SK-N-SH (cell line): ENCODE measurements around the gene C20orf96. TPM values are rescaled to one million over a fixed set of nuclear protein-coding genes. Genes with fewer than 3 reads are reported as not detected.

Source experiments
- CTCF ChIA-PET: fragments of 300-600, 350-600 bp; formaldehyde crosslinking; extraction: SDS; loops from one replicate; lab custom pipeline; 2021; lab: Yijun Ruan, JAX
- POLR2A ChIA-PET: fragments of 350-600 bp; sonication (Branson Sonifier 250); formaldehyde crosslinking; extraction: SDS; loops from one replicate; lab custom pipeline; 2020; ENCODE audit warnings: antibody characterized with exemption, inconsistent platforms; lab: Yijun Ruan, JAX
- DNase-seq: peaks from one replicate; pipeline ENCODE4 v3.0.0; 2012
- H2AFZ ChIP-seq: fragments of 200-600 bp; sonication (generic); 2 replicates; pipeline ENCODE4 v1.8.1; 2016; ENCODE audit warnings: antibody characterized with exemption, mild to moderate bottlenecking, low read depth
- H3F3A ChIP-seq: fragments of 200-600 bp; sonication (generic); replicated peaks from 2 replicates; pipeline ENCODE3; 2016; ENCODE audit warnings: antibody characterized with exemption, mild to moderate bottlenecking; ENCODE audit not compliant: insufficient read depth
- H3K27ac ChIP-seq, 2 experiments: fragments of 200-500 bp in 1 of 2; fragments of 200-600 bp in 1 of 2; sonication (Bioruptor generic) in 1 of 2; sonication (generic), shearing (Covaris generic) in 1 of 2; 2 replicates each; pipeline versions ENCODE4 v1.5.1 to v1.6.1; 2014 to 2016; ENCODE audit warnings: low read depth in 2 of 2, inconsistent platforms in 1 of 2, low read length in 1 of 2, mild to moderate bottlenecking in 1 of 2, mixed read lengths in 1 of 2
- H3K27me3 ChIP-seq: fragments of 200-600 bp; sonication (generic), shearing (Covaris generic); 2 replicates; pipeline ENCODE4 v1.6.1; 2016; ENCODE audit warnings: mixed run types; ENCODE audit not compliant: insufficient read depth
- H3K36me3 ChIP-seq, 2 experiments: fragments of 200-500 bp in 1 of 2; fragments of 200-600 bp in 1 of 2; sonication (Bioruptor generic) in 1 of 2; sonication (generic) in 1 of 2; replicated peaks in 1 of 2; 2 replicates each; pipeline versions ENCODE3 to v1.5.1; 2014 to 2016; ENCODE audit warnings: low read length in 1 of 2, mild to moderate bottlenecking in 1 of 2; ENCODE audit not compliant: insufficient read depth in 2 of 2, control insufficient read depth in 1 of 2
- H3K4me1 ChIP-seq, 2 experiments: fragments of 200-500 bp in 1 of 2; fragments of 200-600 bp in 1 of 2; sonication (Bioruptor generic) in 1 of 2; sonication (generic), shearing (Covaris generic) in 1 of 2; 2 replicates each; pipeline versions ENCODE4 v1.5.1 to v1.6.1; 2014 to 2016; ENCODE audit warnings: low read depth in 1 of 2, low read length in 1 of 2, mixed run types in 1 of 2; ENCODE audit not compliant: insufficient read depth in 2 of 2, control insufficient read depth in 1 of 2
- H3K4me2 ChIP-seq: fragments of 200-600 bp; sonication (generic), shearing (Covaris generic); 2 replicates; pipeline ENCODE4 v1.6.1; 2017; ENCODE audit warnings: mixed run types
- H3K4me3 ChIP-seq, 2 experiments: fragments of 200-500 bp in 1 of 2; fragments of 200-600 bp in 1 of 2; sonication (Bioruptor generic) in 1 of 2; sonication (generic), shearing (Covaris generic) in 1 of 2; 2 replicates each; pipeline versions ENCODE4 v1.5.1 to v1.8.1; 2014 to 2016; ENCODE audit warnings: low read depth in 2 of 2, inconsistent platforms in 1 of 2, low read length in 1 of 2, mild to moderate bottlenecking in 1 of 2, mixed read lengths in 1 of 2, moderate library complexity in 1 of 2
- H3K79me2 ChIP-seq: fragments of 200-600 bp; sonication (generic); 2 replicates; pipeline ENCODE4 v1.8.1; 2017; ENCODE audit warnings: mild to moderate bottlenecking; ENCODE audit not compliant: insufficient read depth
- H3K9ac ChIP-seq: fragments of 200-600 bp; sonication (generic); 2 replicates; pipeline ENCODE4 v1.6.1; 2017; ENCODE audit warnings: mixed run types
- H3K9me2 ChIP-seq: fragments of 200-600 bp; sonication (generic); 2 replicates; pipeline ENCODE4 v1.6.1; 2017; ENCODE audit warnings: mixed run types
- H3K9me3 ChIP-seq: fragments of 200-600 bp; sonication (generic); 2 replicates; pipeline ENCODE4 v1.6.1; 2017; ENCODE audit warnings: mixed run types, mild to moderate bottlenecking, moderate library complexity
- H4K20me1 ChIP-seq: fragments of 200-600 bp; sonication (generic); 2 replicates; pipeline ENCODE4 v1.6.1; 2017; ENCODE audit warnings: mild to moderate bottlenecking, mixed run types; ENCODE audit not compliant: insufficient read depth
- CHD2 ChIP-seq: fragments of 150-350 bp; IDR thresholded peaks from 2 replicates; pipeline ENCODE4 v1.6.1; 2018; ENCODE audit warnings: low read length; ENCODE audit not compliant: partially characterized antibody
- CTCF ChIP-seq: fragments of 200-600 bp; sonication (generic); IDR thresholded peaks from 2 replicates; pipeline ENCODE4 v1.6.1; 2017; ENCODE audit warnings: antibody characterized with exemption, mild to moderate bottlenecking, moderate library complexity
- EP300 ChIP-seq, 2 experiments: IDR thresholded peaks; 2 replicates each; pipeline versions ENCODE4 v1.4.0 to v1.6.1; 2012; ENCODE audit warnings: borderline replicate concordance in 1 of 2, low read depth in 1 of 2, low read length in 1 of 2
- EZH2phosphoT487 ChIP-seq: fragments of 200-600 bp; sonication (generic); IDR thresholded peaks from 2 replicates; pipeline ENCODE4 v1.6.1; 2017; ENCODE audit warnings: low read depth, mixed run types, mild to moderate bottlenecking, antibody characterized with exemption, moderate library complexity, borderline replicate concordance
- MXI1 ChIP-seq: IDR thresholded peaks from 2 replicates; pipeline ENCODE4 v1.6.1; 2012; ENCODE audit warnings: mild to moderate bottlenecking, low read depth, low read length, improper control_type of control experiment
- NRF1 ChIP-seq: IDR thresholded peaks from 2 replicates; pipeline ENCODE4 v1.6.1; 2012; ENCODE audit warnings: low read depth, mild to moderate bottlenecking, low read length
- PBX3 ChIP-seq: IDR thresholded peaks from 2 replicates; pipeline ENCODE4; 2012
- RFX5 ChIP-seq: IDR thresholded peaks from 2 replicates; pipeline ENCODE4 v1.6.1; 2012; ENCODE audit warnings: mild to moderate bottlenecking, improper control_type of control experiment, low read length
- TAF1 ChIP-seq: IDR thresholded peaks from 2 replicates; pipeline ENCODE4 v1.6.1; 2012; ENCODE audit warnings: low read depth, mild to moderate bottlenecking, low read length, moderate library complexity, borderline replicate concordance
- TCF12 ChIP-seq: IDR thresholded peaks from 2 replicates; pipeline ENCODE4 v1.4.0; 2012
- TEAD4 ChIP-seq: IDR thresholded peaks from 2 replicates; pipeline ENCODE4 v1.4.0; 2012; ENCODE audit warnings: mild to moderate bottlenecking, borderline replicate concordance; ENCODE audit not compliant: insufficient read depth
- WGBS: methylation state at CpG from one replicate; pipeline ENCODE4 v1.1.6; 2017; ENCODE audit warnings: low lambda C conversion rate; 5-methylcytosine and 5-hydroxymethylcytosine counted together
- polyA plus RNA-seq, 3 experiments: library from polyadenylated mRNA; depleted of rRNA; stranded (reverse); fragments of >200 nt; gene quantifications; 2 replicates each; pipeline ENCODE4 v1.2.3, GENCODE V29; 2012
- TF ChIP-seq, protein P1 (sequence below): IDR thresholded peaks from 2 replicates; pipeline ENCODE4 v1.4.0; 2012; ENCODE audit warnings: low read depth, borderline replicate concordance
- TF ChIP-seq, protein P2 (sequence below): fragments of 150-350 bp; IDR thresholded peaks from 2 replicates; pipeline ENCODE4 v1.6.1; 2016; ENCODE audit warnings: mild to moderate bottlenecking, low read depth, low read length
- TF ChIP-seq, protein P3 (sequence below): IDR thresholded peaks from 2 replicates; pipeline ENCODE4 v1.4.0; 2012; ENCODE audit warnings: low read depth
- TF ChIP-seq, protein P4 (sequence below): IDR thresholded peaks from 2 replicates; pipeline ENCODE4 v1.6.1; 2012; ENCODE audit warnings: mild to moderate bottlenecking, low read depth, low read length, moderate library complexity

The C20orf96 gene
- polyA plus RNA-seq, 1 of the 3 experiments (the other 2 are of a cell fraction): 16.6 TPM

GRCh38 chr20:327186-328026 lies 36.9 kb upstream of the C20orf96 start:
- H3K4me1 ChIP-seq: peaks cover 29 to 33% of the 10 kb centered on the region in 2 experiments; a peak in 3 of 4 replicates
- ChIA-PET POLR2A (interaction anchor here (4.7 kb wide), 1 partner anchor 19 kb away, joined by 39 read pairs; the partner anchor contains the start of gene NRSN2), CTCF (interaction anchor here (4.3 to 5.9 kb wide), 2 partner anchors 16 to 19 kb away, joined by 21 to 65 read pairs; partner anchors contain the start of gene NRSN2)
- peak overlapping the region; percentile 93 to 98 for H3K4me3 ChIP-seq
- H3K79me2 ChIP-seq: peaks cover 37% of the 10 kb centered on the region
- no peaks in the 10 kb centered on the region for H3K9me3 ChIP-seq
- no peak overlapping the region for H2AFZ ChIP-seq
- 5% methylated on average over 37 of the region's 47 CpGs for WGBS
- no peaks in the 10 kb centered on the region for H3K9me2 ChIP-seq
- H3K27me3 ChIP-seq: no peaks in the 10 kb centered on the region
- TF ChIP-seq TCF12: peak; percentile 36; the same call in 1 of the 2 replicates
- no peak for TF ChIP-seq CTCF
- TF ChIP-seq EP300 (IDR thresholded peaks at IDR 0.05; ENCODE audit: borderline replicate concordance in 1 of 2, low read depth in 1 of 2, low read length in 1 of 2): peak in 1 of 2 experiments; percentile 39; a peak in 2 of 4 replicates
- TF ChIP-seq, protein P1, sequence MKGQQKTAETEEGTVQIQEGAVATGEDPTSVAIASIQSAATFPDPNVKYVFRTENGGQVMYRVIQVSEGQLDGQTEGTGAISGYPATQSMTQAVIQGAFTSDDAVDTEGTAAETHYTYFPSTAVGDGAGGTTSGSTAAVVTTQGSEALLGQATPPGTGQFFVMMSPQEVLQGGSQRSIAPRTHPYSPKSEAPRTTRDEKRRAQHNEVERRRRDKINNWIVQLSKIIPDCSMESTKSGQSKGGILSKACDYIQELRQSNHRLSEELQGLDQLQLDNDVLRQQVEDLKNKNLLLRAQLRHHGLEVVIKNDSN: peak; percentile 8; the same call in 1 of the 2 replicates
- TF ChIP-seq, protein P2, sequence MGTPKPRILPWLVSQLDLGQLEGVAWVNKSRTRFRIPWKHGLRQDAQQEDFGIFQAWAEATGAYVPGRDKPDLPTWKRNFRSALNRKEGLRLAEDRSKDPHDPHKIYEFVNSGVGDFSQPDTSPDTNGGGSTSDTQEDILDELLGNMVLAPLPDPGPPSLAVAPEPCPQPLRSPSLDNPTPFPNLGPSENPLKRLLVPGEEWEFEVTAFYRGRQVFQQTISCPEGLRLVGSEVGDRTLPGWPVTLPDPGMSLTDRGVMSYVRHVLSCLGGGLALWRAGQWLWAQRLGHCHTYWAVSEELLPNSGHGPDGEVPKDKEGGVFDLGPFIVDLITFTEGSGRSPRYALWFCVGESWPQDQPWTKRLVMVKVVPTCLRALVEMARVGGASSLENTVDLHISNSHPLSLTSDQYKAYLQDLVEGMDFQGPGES: no peak
- TF ChIP-seq TAF1: 0 out of 2 replicates have a peak, but pooled peaks have one; percentile 15
- TF ChIP-seq, protein P3, sequence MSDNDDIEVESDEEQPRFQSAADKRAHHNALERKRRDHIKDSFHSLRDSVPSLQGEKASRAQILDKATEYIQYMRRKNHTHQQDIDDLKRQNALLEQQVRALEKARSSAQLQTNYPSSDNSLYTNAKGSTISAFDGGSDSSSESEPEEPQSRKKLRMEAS: peak; percentile 86; the same call in 1 of the 2 replicates
- TF ChIP-seq EZH2phosphoT487: no peak
- TF ChIP-seq, protein P4, sequence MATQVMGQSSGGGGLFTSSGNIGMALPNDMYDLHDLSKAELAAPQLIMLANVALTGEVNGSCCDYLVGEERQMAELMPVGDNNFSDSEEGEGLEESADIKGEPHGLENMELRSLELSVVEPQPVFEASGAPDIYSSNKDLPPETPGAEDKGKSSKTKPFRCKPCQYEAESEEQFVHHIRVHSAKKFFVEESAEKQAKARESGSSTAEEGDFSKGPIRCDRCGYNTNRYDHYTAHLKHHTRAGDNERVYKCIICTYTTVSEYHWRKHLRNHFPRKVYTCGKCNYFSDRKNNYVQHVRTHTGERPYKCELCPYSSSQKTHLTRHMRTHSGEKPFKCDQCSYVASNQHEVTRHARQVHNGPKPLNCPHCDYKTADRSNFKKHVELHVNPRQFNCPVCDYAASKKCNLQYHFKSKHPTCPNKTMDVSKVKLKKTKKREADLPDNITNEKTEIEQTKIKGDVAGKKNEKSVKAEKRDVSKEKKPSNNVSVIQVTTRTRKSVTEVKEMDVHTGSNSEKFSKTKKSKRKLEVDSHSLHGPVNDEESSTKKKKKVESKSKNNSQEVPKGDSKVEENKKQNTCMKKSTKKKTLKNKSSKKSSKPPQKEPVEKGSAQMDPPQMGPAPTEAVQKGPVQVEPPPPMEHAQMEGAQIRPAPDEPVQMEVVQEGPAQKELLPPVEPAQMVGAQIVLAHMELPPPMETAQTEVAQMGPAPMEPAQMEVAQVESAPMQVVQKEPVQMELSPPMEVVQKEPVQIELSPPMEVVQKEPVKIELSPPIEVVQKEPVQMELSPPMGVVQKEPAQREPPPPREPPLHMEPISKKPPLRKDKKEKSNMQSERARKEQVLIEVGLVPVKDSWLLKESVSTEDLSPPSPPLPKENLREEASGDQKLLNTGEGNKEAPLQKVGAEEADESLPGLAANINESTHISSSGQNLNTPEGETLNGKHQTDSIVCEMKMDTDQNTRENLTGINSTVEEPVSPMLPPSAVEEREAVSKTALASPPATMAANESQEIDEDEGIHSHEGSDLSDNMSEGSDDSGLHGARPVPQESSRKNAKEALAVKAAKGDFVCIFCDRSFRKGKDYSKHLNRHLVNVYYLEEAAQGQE: no peak
- TF ChIP-seq TEAD4: no peak
- TF ChIP-seq PBX3: 0 out of 2 replicates have a peak, but pooled peaks have one; percentile 2
- TF ChIP-seq RFX5: peak; percentile 74
- TF ChIP-seq CHD2: peak; percentile 92
- TF ChIP-seq NRF1: peak; percentile 83
- TF ChIP-seq MXI1: peak; percentile 81; the same call in 1 of the 2 replicates
- TF ChIP-seq, all 33 proteins: peak for 10
- peak overlapping the region; percentile 54 to 96; a peak in 3 of 4 replicates for H3K27ac ChIP-seq
- peak; percentile 95 for DNase-seq
- H3K9ac ChIP-seq: peak overlapping the region; percentile 86
- H3F3A ChIP-seq: peaks cover 35% of the 10 kb centered on the region
- peak overlapping the region; percentile 99 for H3K4me2 ChIP-seq
- peaks cover 7 to 18% of the 10 kb centered on the region in 2 experiments for H3K36me3 ChIP-seq
- peaks cover 46% of the 10 kb centered on the region for H4K20me1 ChIP-seq
